ENCODE data around the gene BRD4. TPM values are rescaled to one million over a fixed set of nuclear protein-coding genes. Genes with fewer than 3 reads are reported as not detected.

The BRD4 gene
- total RNA-seq, 1 donor from 2014 or later, result 104 TPM

GRCh38 chr19:15290166-15290565 is 42.2 kb downstream of the BRD4 start:
- no peak for ATAC-seq
- Histone ChIP-seq H3K4me3 (no peak overlapping the region), H3K9me3 (no peaks in the 10 kb centered on the region), H3K36me3 (no peaks in the 10 kb centered on the region), H3K27ac (no peak overlapping the region), H3K27me3 (ENCODE audit: low read depth) (no peaks in the 10 kb centered on the region), H3K4me1 (peaks cover 100% of the 10 kb centered on the region)
- DNase-seq, result no peak
- intact Hi-C loops (cut with DNase I), result no loop called here
- TF ChIP-seq CTCF (IDR thresholded peaks at IDR 0.05), result no peak

GRCh38 chr19:15289673-15290072 is 42.7 kb downstream of the BRD4 start:
- H3K4me1 ChIP-seq, result peaks cover 100% of the 10 kb centered on the region
- no peak overlapping the region for H3K27ac ChIP-seq
- no peaks in the 10 kb centered on the region for H3K27me3 ChIP-seq (ENCODE audit: low read depth)
- intact Hi-C loops (cut with DNase I), result no loop called here
- ATAC-seq (peak; percentile 31 to 41), DNase-seq (no peak)
- no peak for TF ChIP-seq CTCF (IDR thresholded peaks at IDR 0.05)
- H3K4me3 ChIP-seq, result no peak overlapping the region
- H3K36me3 ChIP-seq, result no peaks in the 10 kb centered on the region
- H3K9me3 ChIP-seq, result no peaks in the 10 kb centered on the region

- ATAC-seq (peak; percentile 37 to 65), DNase-seq (no peak)
- Histone ChIP-seq H3K27me3 (ENCODE audit: low read depth) (no peaks in the 10 kb centered on the region), H3K4me1 (peaks cover 100% of the 10 kb centered on the region), H3K4me3 (no peak overlapping the region), H3K9me3 (no peaks in the 10 kb centered on the region), H3K36me3 (no peaks in the 10 kb centered on the region), H3K27ac (peak overlapping the region; percentile 20)
- intact Hi-C loops (cut with DNase I), result no loop called here
- TF ChIP-seq CTCF (IDR thresholded peaks at IDR 0.05), result no peak
Measured at GRCh38 chr19:15288146-15288963, 44.0 kb downstream of the BRD4 start.

- Histone ChIP-seq H3K4me1 (peaks cover 100% of the 10 kb centered on the region), H3K27me3 (ENCODE audit: low read depth) (no peaks in the 10 kb centered on the region), H3K9me3 (no peaks in the 10 kb centered on the region), H3K36me3 (no peaks in the 10 kb centered on the region), H3K4me3 (no peak overlapping the region), H3K27ac (no peak overlapping the region)
- no peak for TF ChIP-seq CTCF (IDR thresholded peaks at IDR 0.05)
- ATAC-seq, result no peak
- DNase-seq, result no peak
- intact Hi-C loops (cut with DNase I), result no loop called here
Measured at GRCh38 chr19:15287496-15287895, 44.8 kb downstream of the BRD4 start.

GRCh38 chr19:15286688-15287365 is 45.5 kb downstream of the BRD4 start:
- DNase-seq (no peak), ATAC-seq (no peak)
- Histone ChIP-seq H3K27me3 (ENCODE audit: low read depth) (no peaks in the 10 kb centered on the region), H3K4me1 (peaks cover 100% of the 10 kb centered on the region), H3K27ac (no peak overlapping the region), H3K4me3 (no peak overlapping the region), H3K36me3 (no peaks in the 10 kb centered on the region), H3K9me3 (no peaks in the 10 kb centered on the region)
- intact Hi-C loops (cut with DNase I), result no loop called here
- TF ChIP-seq CTCF (IDR thresholded peaks at IDR 0.05), result no peak

Measured in lower lobe of right lung (tissue), 2 donors.